ENCODE results near the gene RALGAPA2. TPM values are rescaled to one million over a fixed set of nuclear protein-coding genes. Genes with fewer than 3 reads are reported as not detected.

The RALGAPA2 gene
- polyA plus RNA-seq, 1 of the 3 experiments (the other 2 are of a cell fraction), result 1.0 TPM

- Histone ChIP-seq H3K4me3 (ENCODE audit: low read depth in 2 of 2, low read length in 1 of 2) (no peak overlapping the region), H3K9me3 (no peaks in the 10 kb centered on the region), H3K27ac (ENCODE audit: low read depth in 2 of 2, low read length in 1 of 2) (no peak overlapping the region), H3K79me2 (ENCODE audit: insufficient read depth) (no peaks in the 10 kb centered on the region), H3F3A (replicated peaks; ENCODE audit: insufficient read depth) (no peaks in the 10 kb centered on the region), H3K36me3 (replicated peaks in 1 of 2; ENCODE audit: control insufficient read depth in 1 of 2, insufficient read depth in 2 of 2, low read length in 1 of 2) (no peaks in the 10 kb centered on the region), H4K20me1 (ENCODE audit: insufficient read depth) (no peaks in the 10 kb centered on the region), H2AFZ (ENCODE audit: low read depth) (no peak overlapping the region), H3K27me3 (ENCODE audit: insufficient read depth) (no peaks in the 10 kb centered on the region), H3K9me2 (no peaks in the 10 kb centered on the region), H3K4me2 (no peak overlapping the region), H3K9ac (no peak overlapping the region), H3K4me1 (ENCODE audit: control insufficient read depth in 1 of 2, insufficient read depth in 2 of 2, low read depth in 1 of 2, low read length in 1 of 2) (no peaks in the 10 kb centered on the region; a peak in 2 of 4 replicates)
- 43% methylated on average over 2 of the region's 2 CpGs for WGBS (ENCODE audit: low lambda C conversion rate)
- POLR2A ChIA-PET, result no interaction called here
- peak; percentile 33 for DNase-seq
- CTCF ChIA-PET, result interaction anchor here (0.6 to 8.3 kb wide), 11 partner anchors 8 to 173 kb away, joined by 3 to 85 read pairs (median 5); no protein-coding TSS in a partner anchor
- TF ChIP-seq USF1 (IDR thresholded peaks at IDR 0.05; ENCODE audit: borderline replicate concordance, low read depth) (no peak), RAD21 (IDR thresholded peaks at IDR 0.05; ENCODE audit: low read length) (peak; percentile 84), RCOR1 (IDR thresholded peaks at IDR 0.05; ENCODE audit: low read length) (no peak), SMC3 (IDR thresholded peaks at IDR 0.05; ENCODE audit: low read depth, low read length) (peak; percentile 52), ELF1 (IDR thresholded peaks at IDR 0.05) (no peak)
- TF ChIP-seq, protein P1, sequence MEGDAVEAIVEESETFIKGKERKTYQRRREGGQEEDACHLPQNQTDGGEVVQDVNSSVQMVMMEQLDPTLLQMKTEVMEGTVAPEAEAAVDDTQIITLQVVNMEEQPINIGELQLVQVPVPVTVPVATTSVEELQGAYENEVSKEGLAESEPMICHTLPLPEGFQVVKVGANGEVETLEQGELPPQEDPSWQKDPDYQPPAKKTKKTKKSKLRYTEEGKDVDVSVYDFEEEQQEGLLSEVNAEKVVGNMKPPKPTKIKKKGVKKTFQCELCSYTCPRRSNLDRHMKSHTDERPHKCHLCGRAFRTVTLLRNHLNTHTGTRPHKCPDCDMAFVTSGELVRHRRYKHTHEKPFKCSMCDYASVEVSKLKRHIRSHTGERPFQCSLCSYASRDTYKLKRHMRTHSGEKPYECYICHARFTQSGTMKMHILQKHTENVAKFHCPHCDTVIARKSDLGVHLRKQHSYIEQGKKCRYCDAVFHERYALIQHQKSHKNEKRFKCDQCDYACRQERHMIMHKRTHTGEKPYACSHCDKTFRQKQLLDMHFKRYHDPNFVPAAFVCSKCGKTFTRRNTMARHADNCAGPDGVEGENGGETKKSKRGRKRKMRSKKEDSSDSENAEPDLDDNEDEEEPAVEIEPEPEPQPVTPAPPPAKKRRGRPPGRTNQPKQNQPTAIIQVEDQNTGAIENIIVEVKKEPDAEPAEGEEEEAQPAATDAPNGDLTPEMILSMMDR (IDR thresholded peaks at IDR 0.05), result peak; percentile 58
Observed at GRCh38 chr20:20664795-20665589, 47.5 kb downstream of the RALGAPA2 start.

GRCh38 chr20:20663841-20664240 lies 48.6 kb downstream of the RALGAPA2 start:
- Histone ChIP-seq H3K9me3 (no peaks in the 10 kb centered on the region), H3K9ac (no peak overlapping the region), H3K27me3 (ENCODE audit: insufficient read depth) (no peaks in the 10 kb centered on the region), H4K20me1 (ENCODE audit: insufficient read depth) (no peaks in the 10 kb centered on the region), H3K79me2 (ENCODE audit: insufficient read depth) (no peaks in the 10 kb centered on the region), H2AFZ (ENCODE audit: low read depth) (no peak overlapping the region), H3K4me2 (no peak overlapping the region), H3F3A (replicated peaks; ENCODE audit: insufficient read depth) (no peaks in the 10 kb centered on the region), H3K27ac (ENCODE audit: low read depth in 2 of 2, low read length in 1 of 2) (no peak overlapping the region), H3K36me3 (replicated peaks in 1 of 2; ENCODE audit: control insufficient read depth in 1 of 2, insufficient read depth in 2 of 2, low read length in 1 of 2) (no peaks in the 10 kb centered on the region), H3K4me3 (ENCODE audit: low read depth in 2 of 2, low read length in 1 of 2) (no peak overlapping the region), H3K9me2 (no peaks in the 10 kb centered on the region), H3K4me1 (ENCODE audit: control insufficient read depth in 1 of 2, insufficient read depth in 2 of 2, low read depth in 1 of 2, low read length in 1 of 2) (no peaks in the 10 kb centered on the region; a peak in 2 of 4 replicates)
- WGBS (ENCODE audit: low lambda C conversion rate), result 56% methylated on average over 3 of the region's 3 CpGs
- ChIA-PET POLR2A (no interaction called here), CTCF (interaction anchor here (0.8 to 8.3 kb wide), 3 partner anchors 8 to 160 kb away, joined by 3 to 85 read pairs (median 3); no protein-coding TSS in a partner anchor)
- TF ChIP-seq RCOR1 (IDR thresholded peaks at IDR 0.05; ENCODE audit: low read length) (no peak), NFIC (IDR thresholded peaks at IDR 0.05; ENCODE audit: borderline replicate concordance) (no peak), MXI1 (IDR thresholded peaks at IDR 0.05; ENCODE audit: low read depth, low read length) (no peak), GATA2 (CRISPR knock-in tag; IDR thresholded peaks at IDR 0.05) (no peak), MEF2A (IDR thresholded peaks at IDR 0.05; ENCODE audit: borderline replicate concordance, low read depth) (no peak)
- TF ChIP-seq, protein P2, sequence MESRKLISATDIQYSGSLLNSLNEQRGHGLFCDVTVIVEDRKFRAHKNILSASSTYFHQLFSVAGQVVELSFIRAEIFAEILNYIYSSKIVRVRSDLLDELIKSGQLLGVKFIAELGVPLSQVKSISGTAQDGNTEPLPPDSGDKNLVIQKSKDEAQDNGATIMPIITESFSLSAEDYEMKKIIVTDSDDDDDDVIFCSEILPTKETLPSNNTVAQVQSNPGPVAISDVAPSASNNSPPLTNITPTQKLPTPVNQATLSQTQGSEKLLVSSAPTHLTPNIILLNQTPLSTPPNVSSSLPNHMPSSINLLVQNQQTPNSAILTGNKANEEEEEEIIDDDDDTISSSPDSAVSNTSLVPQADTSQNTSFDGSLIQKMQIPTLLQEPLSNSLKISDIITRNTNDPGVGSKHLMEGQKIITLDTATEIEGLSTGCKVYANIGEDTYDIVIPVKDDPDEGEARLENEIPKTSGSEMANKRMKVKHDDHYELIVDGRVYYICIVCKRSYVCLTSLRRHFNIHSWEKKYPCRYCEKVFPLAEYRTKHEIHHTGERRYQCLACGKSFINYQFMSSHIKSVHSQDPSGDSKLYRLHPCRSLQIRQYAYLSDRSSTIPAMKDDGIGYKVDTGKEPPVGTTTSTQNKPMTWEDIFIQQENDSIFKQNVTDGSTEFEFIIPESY (IDR thresholded peaks at IDR 0.05; ENCODE audit: borderline replicate concordance, low read depth), result no peak
- DNase-seq, result no peak
